DOHH2 (cell line): ENCODE data around the gene AMIGO2.

ENCODE experiments used
- H3F3A ChIP-seq: fragments of 200-600 bp; sonication (generic), shearing (Covaris generic); 2 replicates; pipeline ENCODE4 v1.6.0; 2016; ENCODE audit warnings: antibody characterized with exemption, mild to moderate bottlenecking; ENCODE audit not compliant: control insufficient read depth, insufficient read depth
- H3K27ac ChIP-seq: fragments of 200-600 bp; sonication (generic); 2 replicates; pipeline ENCODE4 v1.5.1; 2014; ENCODE audit warnings: low read depth, mild to moderate bottlenecking, low read length, moderate library complexity
- H3K27me3 ChIP-seq: fragments of 200-600 bp; sonication (generic); 2 replicates; pipeline ENCODE4 v1.6.1; 2014; ENCODE audit warnings: mild to moderate bottlenecking, low read length, mixed read lengths; ENCODE audit not compliant: control insufficient read depth
- H3K36me3 ChIP-seq: fragments of 200-600 bp; sonication (generic); 2 replicates; pipeline ENCODE4 v1.6.1; 2014; ENCODE audit warnings: mild to moderate bottlenecking, low read length, moderate library complexity, mixed read lengths; ENCODE audit not compliant: control insufficient read depth
- H3K4me1 ChIP-seq: fragments of 200-600 bp; sonication (generic); 2 replicates; pipeline ENCODE4 v1.6.1; 2014; ENCODE audit warnings: mild to moderate bottlenecking, low read length, mixed read lengths; ENCODE audit not compliant: control insufficient read depth
- H3K4me2 ChIP-seq: fragments of 200-600 bp; sonication (generic); 2 replicates; pipeline ENCODE4 v1.6.0; 2014; ENCODE audit warnings: mild to moderate bottlenecking, low read length, moderate library complexity
- H3K4me3 ChIP-seq: fragments of 200-600 bp; sonication (generic); 2 replicates; pipeline ENCODE4 v1.5.1; 2014; ENCODE audit warnings: mild to moderate bottlenecking, low read length, mixed read lengths
- H3K79me2 ChIP-seq: fragments of 200-600 bp; sonication (generic); 2 replicates; pipeline ENCODE4 v1.6.1; 2014; ENCODE audit warnings: mild to moderate bottlenecking, low read length, mixed read lengths; ENCODE audit not compliant: control insufficient read depth
- H3K9me2 ChIP-seq: fragments of 200-600 bp; sonication (generic); replicated peaks from 2 replicates; pipeline ENCODE4 v1.6.1; 2014; ENCODE audit warnings: mild to moderate bottlenecking, low read length, mixed read lengths; ENCODE audit not compliant: control insufficient read depth
- H3K9me3 ChIP-seq: fragments of 200-600 bp; sonication (generic); 2 replicates; pipeline ENCODE4 v1.6.1; 2014; ENCODE audit warnings: antibody characterized with exemption, low read length, mixed read lengths; ENCODE audit not compliant: control insufficient read depth, insufficient read depth
- H4K20me1 ChIP-seq: fragments of 200-600 bp; sonication (generic); 2 replicates; pipeline ENCODE4 v1.6.0; 2014; ENCODE audit warnings: low read depth, mild to moderate bottlenecking, antibody characterized with exemption, low read length, moderate library complexity; ENCODE audit not compliant: control insufficient read depth, insufficient read depth
- EZH2phosphoT487 ChIP-seq: fragments of 200-600 bp; sonication (generic); IDR thresholded peaks from 2 replicates; pipeline ENCODE4 v1.6.1; 2017; ENCODE audit warnings: borderline replicate concordance, mild to moderate bottlenecking, antibody characterized with exemption, low read length, moderate library complexity, mixed read lengths
- TF ChIP-seq, protein P1 (sequence below): fragments of 200-600 bp; sonication (generic); IDR thresholded peaks from one replicate; pipeline ENCODE4 v1.5.1; 2014; ENCODE audit warnings: antibody characterized with exemption, mild to moderate bottlenecking, low read depth, low read length; ENCODE audit not compliant: poor library complexity, severe bottlenecking

AMIGO2 gene

GRCh38 chr12:47071241-47071852, 8.4 kb downstream of the AMIGO2 start:
- TF ChIP-seq, protein P1, sequence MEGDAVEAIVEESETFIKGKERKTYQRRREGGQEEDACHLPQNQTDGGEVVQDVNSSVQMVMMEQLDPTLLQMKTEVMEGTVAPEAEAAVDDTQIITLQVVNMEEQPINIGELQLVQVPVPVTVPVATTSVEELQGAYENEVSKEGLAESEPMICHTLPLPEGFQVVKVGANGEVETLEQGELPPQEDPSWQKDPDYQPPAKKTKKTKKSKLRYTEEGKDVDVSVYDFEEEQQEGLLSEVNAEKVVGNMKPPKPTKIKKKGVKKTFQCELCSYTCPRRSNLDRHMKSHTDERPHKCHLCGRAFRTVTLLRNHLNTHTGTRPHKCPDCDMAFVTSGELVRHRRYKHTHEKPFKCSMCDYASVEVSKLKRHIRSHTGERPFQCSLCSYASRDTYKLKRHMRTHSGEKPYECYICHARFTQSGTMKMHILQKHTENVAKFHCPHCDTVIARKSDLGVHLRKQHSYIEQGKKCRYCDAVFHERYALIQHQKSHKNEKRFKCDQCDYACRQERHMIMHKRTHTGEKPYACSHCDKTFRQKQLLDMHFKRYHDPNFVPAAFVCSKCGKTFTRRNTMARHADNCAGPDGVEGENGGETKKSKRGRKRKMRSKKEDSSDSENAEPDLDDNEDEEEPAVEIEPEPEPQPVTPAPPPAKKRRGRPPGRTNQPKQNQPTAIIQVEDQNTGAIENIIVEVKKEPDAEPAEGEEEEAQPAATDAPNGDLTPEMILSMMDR, result peak; percentile 68
- no peak for TF ChIP-seq EZH2phosphoT487
- no peaks in the 10 kb centered on the region for H3K4me1 ChIP-seq
- no peaks in the 10 kb centered on the region for H3K9me2 ChIP-seq
- H4K20me1 ChIP-seq, result no peaks in the 10 kb centered on the region
- no peak overlapping the region for H3K4me3 ChIP-seq
- H3K36me3 ChIP-seq, result no peaks in the 10 kb centered on the region
- no peaks in the 10 kb centered on the region for H3K9me3 ChIP-seq
- no peak overlapping the region for H3K27ac ChIP-seq
- H3K79me2 ChIP-seq, result no peaks in the 10 kb centered on the region
- no peak overlapping the region for H3K4me2 ChIP-seq
- peaks cover 10% of the 10 kb centered on the region for H3K27me3 ChIP-seq
- H3F3A ChIP-seq, result no peaks in the 10 kb centered on the region

- H3K9me3 ChIP-seq, result no peaks in the 10 kb centered on the region
- H3K79me2 ChIP-seq, result no peaks in the 10 kb centered on the region
- H3K9me2 ChIP-seq, result no peaks in the 10 kb centered on the region
- no peak for TF ChIP-seq EZH2phosphoT487
- TF ChIP-seq, protein P1, result no peak
- H3K4me1 ChIP-seq, result no peaks in the 10 kb centered on the region
- H4K20me1 ChIP-seq, result no peaks in the 10 kb centered on the region
- H3K27me3 ChIP-seq, result peaks cover 10% of the 10 kb centered on the region
- H3K36me3 ChIP-seq, result no peaks in the 10 kb centered on the region
- no peaks in the 10 kb centered on the region for H3F3A ChIP-seq
- no peak overlapping the region for H3K4me3 ChIP-seq
- H3K27ac ChIP-seq, result no peak overlapping the region
- H3K4me2 ChIP-seq, result no peak overlapping the region
Observed at GRCh38 chr12:47070310-47070709, 9.4 kb downstream of the AMIGO2 start.

DNA sequence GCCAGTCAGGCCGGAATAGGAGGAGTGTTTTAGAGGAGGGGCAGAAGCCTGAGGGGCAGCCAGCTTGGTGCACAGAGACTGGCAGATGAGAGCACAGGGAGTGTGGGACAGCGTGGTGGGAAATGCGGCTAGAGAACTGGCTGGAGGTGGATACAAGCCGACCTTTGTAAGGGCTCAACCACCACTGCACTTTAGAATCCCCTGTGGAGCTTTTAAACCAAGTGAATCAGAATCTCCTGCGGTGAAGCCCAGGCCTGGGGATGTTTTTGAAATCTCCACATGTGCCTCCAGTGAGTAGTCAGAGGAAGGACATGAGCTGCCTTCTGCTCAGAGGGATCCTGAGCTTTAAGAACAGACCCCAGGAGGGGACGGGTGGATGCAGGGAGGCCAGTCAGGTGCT, 11.2 kb downstream of the AMIGO2 start:
- Histone ChIP-seq H3K36me3 (no peaks in the 10 kb centered on the region), H3K4me2 (no peak overlapping the region), H3K4me3 (no peak overlapping the region), H3K4me1 (no peaks in the 10 kb centered on the region), H3K79me2 (no peaks in the 10 kb centered on the region), H3K9me3 (no peaks in the 10 kb centered on the region), H3K9me2 (no peaks in the 10 kb centered on the region), H3K27me3 (peaks cover 7% of the 10 kb centered on the region), H4K20me1 (no peaks in the 10 kb centered on the region), H3F3A (no peaks in the 10 kb centered on the region), H3K27ac (no peak overlapping the region)
- TF ChIP-seq EZH2phosphoT487, result no peak
- TF ChIP-seq, protein P1, result no peak
